PFSK-1 (cell line): Measurements from ENCODE around the gene GNG4.

ENCODE experiments used
- FOXP2 ChIP-seq: optimal IDR thresholded peaks from 2 replicates; pipeline ENCODE3; 2011; ENCODE audit warnings: borderline replicate concordance, control low read depth, inconsistent platforms; ENCODE audit not compliant: insufficient read depth; ENCODE audit errors: extremely low read length, extremely low read depth
- POLR2AphosphoS5 ChIP-seq: IDR thresholded peaks from 2 replicates; pipeline ENCODE4 v1.6.1; 2012; ENCODE audit warnings: low read depth, mild to moderate bottlenecking, control low read depth, low read length, moderate library complexity
- SIN3A ChIP-seq: IDR thresholded peaks from 2 replicates; pipeline ENCODE4 v1.6.1; 2012; ENCODE audit warnings: mild to moderate bottlenecking, low read length, moderate library complexity, borderline replicate concordance; ENCODE audit not compliant: insufficient read depth
- TAF1 ChIP-seq: IDR thresholded peaks from 2 replicates; pipeline ENCODE4 v1.6.1; 2012; ENCODE audit warnings: low read length, control low read depth, borderline replicate concordance; ENCODE audit not compliant: insufficient read depth
- TF ChIP-seq, protein P1 (sequence below), 2 experiments: IDR thresholded peaks; 2 replicates each; pipeline versions ENCODE4 v1.6.1 to v1.8.0; 2011 to 2012; ENCODE audit warnings: low read depth in 2 of 2, low read length in 2 of 2, control low read depth in 1 of 2, inconsistent platforms in 1 of 2, mild to moderate bottlenecking in 1 of 2, moderate library complexity in 1 of 2; ENCODE audit not compliant: insufficient read depth in 1 of 2

GNG4 gene

DNA sequence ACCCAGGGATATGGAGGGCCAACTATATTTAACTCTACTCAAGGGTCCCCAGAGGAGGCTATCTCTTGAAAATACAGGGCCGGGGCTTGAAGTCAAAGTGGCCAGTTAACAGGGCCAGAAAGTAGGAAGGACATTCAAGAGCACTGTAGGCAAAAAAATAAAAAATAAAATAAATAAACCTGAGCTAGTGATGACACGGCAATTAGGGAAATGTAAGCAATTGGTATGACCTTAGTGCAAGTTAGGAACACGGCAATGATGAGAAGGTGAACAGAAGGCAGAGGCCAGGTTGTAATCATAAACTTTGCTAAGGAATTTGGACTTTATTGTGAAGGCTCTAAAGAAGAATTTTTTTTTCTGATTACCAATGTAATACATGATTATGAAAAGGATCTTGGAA lies 142.0 kb downstream of the GNG4 start:
- TF ChIP-seq POLR2AphosphoS5 (no peak), TAF1 (no peak), SIN3A (no peak), FOXP2 (no peak)
- TF ChIP-seq, protein P1, sequence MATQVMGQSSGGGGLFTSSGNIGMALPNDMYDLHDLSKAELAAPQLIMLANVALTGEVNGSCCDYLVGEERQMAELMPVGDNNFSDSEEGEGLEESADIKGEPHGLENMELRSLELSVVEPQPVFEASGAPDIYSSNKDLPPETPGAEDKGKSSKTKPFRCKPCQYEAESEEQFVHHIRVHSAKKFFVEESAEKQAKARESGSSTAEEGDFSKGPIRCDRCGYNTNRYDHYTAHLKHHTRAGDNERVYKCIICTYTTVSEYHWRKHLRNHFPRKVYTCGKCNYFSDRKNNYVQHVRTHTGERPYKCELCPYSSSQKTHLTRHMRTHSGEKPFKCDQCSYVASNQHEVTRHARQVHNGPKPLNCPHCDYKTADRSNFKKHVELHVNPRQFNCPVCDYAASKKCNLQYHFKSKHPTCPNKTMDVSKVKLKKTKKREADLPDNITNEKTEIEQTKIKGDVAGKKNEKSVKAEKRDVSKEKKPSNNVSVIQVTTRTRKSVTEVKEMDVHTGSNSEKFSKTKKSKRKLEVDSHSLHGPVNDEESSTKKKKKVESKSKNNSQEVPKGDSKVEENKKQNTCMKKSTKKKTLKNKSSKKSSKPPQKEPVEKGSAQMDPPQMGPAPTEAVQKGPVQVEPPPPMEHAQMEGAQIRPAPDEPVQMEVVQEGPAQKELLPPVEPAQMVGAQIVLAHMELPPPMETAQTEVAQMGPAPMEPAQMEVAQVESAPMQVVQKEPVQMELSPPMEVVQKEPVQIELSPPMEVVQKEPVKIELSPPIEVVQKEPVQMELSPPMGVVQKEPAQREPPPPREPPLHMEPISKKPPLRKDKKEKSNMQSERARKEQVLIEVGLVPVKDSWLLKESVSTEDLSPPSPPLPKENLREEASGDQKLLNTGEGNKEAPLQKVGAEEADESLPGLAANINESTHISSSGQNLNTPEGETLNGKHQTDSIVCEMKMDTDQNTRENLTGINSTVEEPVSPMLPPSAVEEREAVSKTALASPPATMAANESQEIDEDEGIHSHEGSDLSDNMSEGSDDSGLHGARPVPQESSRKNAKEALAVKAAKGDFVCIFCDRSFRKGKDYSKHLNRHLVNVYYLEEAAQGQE (IDR thresholded peaks at IDR 0.05; ENCODE audit: insufficient read depth in 1 of 2, low read depth in 2 of 2, low read length in 2 of 2): no peak

DNA sequence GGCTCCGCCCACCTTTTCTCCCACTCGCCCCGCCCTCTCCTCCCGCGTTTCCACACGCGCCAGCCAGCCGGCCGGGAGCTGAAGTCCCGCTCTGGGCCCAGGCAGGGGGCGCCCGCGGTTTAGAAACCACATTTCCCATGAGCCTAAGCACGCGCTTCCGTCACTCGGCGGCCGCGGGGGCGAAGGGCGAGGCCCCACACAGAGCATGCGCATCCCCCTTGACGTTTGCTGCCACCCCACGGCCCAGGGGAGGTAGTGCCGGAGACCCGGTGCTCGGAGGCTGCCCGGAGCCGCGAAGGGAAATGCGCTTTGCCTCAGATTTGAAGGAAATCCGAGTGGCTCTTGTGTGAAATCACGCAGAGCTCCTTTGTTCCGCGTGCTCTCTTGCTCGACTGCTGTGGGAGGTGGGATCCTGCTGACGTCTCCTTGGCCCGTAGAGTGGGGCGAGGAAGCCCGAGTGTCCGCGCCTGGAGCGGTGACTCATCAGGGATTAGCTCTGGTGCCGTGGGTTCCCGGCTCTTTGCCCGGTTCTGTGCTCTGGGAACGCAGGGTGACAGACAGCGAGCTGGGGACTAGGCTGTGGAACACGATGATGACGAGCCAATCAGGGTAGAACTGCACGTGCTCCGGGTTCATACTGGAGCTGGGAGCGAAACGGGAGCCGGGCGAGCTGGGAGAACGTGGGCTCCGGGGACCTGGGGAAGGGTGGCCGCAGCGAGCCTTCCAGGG lies 144.9 kb downstream of the GNG4 start:
- TF ChIP-seq POLR2AphosphoS5 (peak; percentile 83), SIN3A (0 out of 2 replicates have a peak, but pooled peaks have one; percentile 10), TAF1 (peak; percentile 82; the same call in 1 of the 2 replicates), FOXP2 (peak; percentile 63)
- TF ChIP-seq, protein P1 (IDR thresholded peaks at IDR 0.05; ENCODE audit: insufficient read depth in 1 of 2, low read depth in 2 of 2, low read length in 2 of 2): no peak; a peak in 1 of 4 replicates

DNA sequence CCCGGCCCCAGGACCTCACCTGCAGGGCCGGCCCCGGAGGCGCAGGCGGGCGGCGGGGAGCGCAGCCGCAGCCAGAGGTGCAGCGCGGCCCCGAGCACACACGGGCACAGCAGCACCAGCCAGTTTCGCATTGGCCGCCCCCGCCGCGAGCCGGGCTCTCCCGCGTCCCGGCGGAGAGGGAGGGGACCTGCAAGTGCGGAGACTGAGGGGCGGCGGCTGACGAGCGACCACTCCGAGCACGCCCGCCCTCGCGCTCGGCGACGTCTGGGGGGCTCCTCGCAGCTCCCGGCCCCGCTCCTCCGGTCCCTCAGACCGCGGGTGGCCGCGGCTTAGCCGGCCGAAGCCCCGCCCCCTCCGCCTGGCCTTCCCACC lies 145.5 kb downstream of the GNG4 start, which contains the start of gene B3GALNT2:
Gene B3GALNT2 (minus strand): TSS at position 331 of the 372 bp plus-strand sequence. CDS start 200 bp downstream, at position 131.
- TF ChIP-seq TAF1 (no peak; the same call in 1 of the 2 replicates), POLR2AphosphoS5 (peak; percentile 52), SIN3A (0 out of 2 replicates have a peak, but pooled peaks have one; percentile 55), FOXP2 (no peak)
- TF ChIP-seq, protein P1 (IDR thresholded peaks at IDR 0.05; ENCODE audit: insufficient read depth in 1 of 2, low read depth in 2 of 2, low read length in 2 of 2): no peak; a peak in 1 of 4 replicates

DNA sequence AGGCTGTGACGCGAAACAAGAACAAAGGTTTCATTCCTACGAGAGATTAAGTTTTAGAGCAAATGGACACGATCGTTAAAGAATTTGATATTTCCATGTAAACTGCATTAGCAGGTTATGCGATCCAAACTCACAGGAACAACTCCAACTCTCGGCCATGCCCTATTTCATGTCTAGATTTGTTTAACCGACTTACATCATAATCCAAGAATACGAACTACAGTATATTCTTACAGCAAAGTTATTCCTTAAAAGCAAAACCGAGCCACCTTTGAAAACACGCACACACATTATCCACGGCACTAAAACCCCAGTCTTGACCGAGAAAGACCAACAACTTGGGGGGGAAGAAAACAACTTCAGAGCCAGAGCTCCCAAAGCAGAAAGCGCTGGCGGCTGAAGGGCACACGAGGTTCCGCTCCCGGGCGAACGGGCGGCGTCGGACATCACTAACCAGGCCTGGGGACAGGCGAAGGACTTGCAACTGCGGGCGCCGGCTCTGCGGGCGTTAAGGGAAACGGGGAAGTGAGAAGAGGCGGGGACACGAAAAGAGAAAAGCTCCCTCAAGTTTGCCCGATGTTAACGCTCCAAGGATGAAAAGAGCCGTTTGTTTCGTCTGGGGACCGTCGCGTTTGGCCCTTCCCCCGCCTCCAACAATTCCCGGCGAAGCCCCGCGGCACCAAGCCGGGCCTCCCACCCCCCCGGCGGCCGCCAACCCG lies 146.0 kb downstream of the GNG4 start:
- TF ChIP-seq SIN3A: no peak; the same call in 1 of the 2 replicates
- no peak for TF ChIP-seq FOXP2
- no peak for TF ChIP-seq TAF1

DNA sequence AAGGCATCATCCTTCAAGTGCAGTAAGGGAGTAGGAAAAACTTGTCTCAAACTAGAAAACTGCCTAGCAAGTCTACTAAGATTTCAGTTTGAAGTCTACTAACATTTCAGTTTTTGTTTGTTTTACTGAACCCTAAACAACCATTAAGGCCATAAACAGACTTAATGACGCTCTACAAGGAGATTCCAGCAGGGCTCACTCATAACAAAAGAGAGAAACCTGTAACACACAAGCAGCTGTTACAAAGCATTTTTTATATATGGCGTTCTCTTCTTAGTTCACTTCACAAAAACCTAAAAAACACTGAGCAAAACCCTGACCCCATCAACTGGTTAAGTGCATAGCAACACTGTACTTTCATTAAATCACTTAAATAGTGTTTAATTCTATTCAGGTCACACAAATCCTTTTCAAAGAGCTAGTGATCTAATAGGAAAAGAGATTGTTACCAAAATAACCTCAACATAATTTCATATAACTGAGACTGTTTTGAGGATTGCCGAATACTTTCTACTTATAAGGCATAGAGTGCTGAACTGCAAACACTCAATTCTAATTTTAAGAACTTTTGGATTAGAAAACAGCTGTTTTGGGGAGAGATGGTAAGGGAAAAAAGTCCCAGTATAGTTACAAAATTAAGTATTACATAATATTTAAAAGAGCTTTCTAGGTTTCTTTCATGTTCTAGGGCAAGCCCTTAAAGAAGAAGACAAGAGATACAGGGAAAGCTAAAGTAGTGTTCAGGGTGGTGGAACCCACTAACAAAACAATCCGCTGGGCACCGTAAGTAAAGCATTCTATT lies 146.8 kb downstream of the GNG4 start:
- TF ChIP-seq POLR2AphosphoS5: no peak
- no peak for TF ChIP-seq SIN3A
- TF ChIP-seq FOXP2: no peak
- no peak for TF ChIP-seq TAF1
- TF ChIP-seq, protein P1 (IDR thresholded peaks at IDR 0.05; ENCODE audit: insufficient read depth in 1 of 2, low read depth in 2 of 2, low read length in 2 of 2): no peak
